Measurements from ENCODE around the gene MUC21.

- TF ChIP-seq, protein P1, sequence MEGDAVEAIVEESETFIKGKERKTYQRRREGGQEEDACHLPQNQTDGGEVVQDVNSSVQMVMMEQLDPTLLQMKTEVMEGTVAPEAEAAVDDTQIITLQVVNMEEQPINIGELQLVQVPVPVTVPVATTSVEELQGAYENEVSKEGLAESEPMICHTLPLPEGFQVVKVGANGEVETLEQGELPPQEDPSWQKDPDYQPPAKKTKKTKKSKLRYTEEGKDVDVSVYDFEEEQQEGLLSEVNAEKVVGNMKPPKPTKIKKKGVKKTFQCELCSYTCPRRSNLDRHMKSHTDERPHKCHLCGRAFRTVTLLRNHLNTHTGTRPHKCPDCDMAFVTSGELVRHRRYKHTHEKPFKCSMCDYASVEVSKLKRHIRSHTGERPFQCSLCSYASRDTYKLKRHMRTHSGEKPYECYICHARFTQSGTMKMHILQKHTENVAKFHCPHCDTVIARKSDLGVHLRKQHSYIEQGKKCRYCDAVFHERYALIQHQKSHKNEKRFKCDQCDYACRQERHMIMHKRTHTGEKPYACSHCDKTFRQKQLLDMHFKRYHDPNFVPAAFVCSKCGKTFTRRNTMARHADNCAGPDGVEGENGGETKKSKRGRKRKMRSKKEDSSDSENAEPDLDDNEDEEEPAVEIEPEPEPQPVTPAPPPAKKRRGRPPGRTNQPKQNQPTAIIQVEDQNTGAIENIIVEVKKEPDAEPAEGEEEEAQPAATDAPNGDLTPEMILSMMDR (IDR thresholded peaks at IDR 0.05 in 4 of 5, conservative IDR thresholded peaks at IDR 0.05 in 1 of 5), result no peak
- TF ChIP-seq POLR2A (IDR thresholded peaks at IDR 0.05), result no peak
These were observed 27.0 kb downstream of the MUC21 start, which contains the start of gene MUC22 for GRCh38 chr6:31010393-31011060.

Measured in gastrocnemius medialis (tissue), 4 donors.